Measurements from ENCODE around the gene BHMT2. TPM values are rescaled to one million over a fixed set of nuclear protein-coding genes. Genes with fewer than 3 reads are reported as not detected.

BHMT2 gene
- total and polyA plus RNA-seq, 10 of the 15 experiments (the other 5 are each of a cell fraction or from before 2014, with no cell fraction given): not detected

DNA sequence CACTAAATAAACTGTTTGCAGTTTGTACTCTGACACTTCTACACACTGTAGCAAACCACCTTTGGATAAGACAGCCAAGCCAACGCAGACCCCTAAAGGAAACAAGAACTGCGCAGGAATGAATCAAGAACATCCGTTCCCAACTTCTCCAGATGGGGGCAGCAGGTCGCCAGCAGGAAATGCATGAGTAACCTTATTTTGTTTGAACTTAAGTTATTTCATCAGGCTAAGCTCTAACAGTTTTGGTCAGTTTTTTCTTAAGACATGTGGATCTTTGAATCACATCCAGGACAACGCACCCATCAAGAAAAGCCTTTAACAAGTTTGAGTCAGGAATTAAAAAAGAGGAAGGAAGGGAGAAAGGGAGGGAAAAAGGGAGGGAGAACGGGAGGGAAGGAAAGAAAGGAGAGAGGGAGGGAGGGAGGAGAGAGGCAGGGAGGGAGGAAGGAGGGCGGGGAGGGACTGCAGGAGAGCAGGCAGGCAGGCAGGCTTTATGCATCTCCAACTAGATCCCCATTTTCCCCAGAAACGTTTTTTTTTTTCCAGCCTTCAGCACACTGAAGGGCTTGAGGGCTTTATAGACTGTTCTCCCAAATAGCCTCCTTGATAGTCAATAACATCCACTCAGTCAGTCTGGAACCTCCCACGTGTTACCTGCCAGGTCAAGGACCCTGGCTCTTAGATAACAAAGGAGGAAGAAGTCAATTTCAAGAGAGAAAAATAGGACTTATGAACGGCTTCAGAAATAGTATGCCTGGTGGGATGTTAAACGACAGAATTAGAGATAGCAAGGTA, 64.3 kb downstream of the BHMT2 start (continued):
- TF ChIP-seq, protein P1, sequence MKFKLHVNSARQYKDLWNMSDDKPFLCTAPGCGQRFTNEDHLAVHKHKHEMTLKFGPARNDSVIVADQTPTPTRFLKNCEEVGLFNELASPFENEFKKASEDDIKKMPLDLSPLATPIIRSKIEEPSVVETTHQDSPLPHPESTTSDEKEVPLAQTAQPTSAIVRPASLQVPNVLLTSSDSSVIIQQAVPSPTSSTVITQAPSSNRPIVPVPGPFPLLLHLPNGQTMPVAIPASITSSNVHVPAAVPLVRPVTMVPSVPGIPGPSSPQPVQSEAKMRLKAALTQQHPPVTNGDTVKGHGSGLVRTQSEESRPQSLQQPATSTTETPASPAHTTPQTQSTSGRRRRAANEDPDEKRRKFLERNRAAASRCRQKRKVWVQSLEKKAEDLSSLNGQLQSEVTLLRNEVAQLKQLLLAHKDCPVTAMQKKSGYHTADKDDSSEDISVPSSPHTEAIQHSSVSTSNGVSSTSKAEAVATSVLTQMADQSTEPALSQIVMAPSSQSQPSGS (IDR thresholded peaks at IDR 0.05; ENCODE audit: low read length): no peak
- TF ChIP-seq IKZF2 (IDR thresholded peaks at IDR 0.05) (peak; percentile 21 to 27; a peak in 1 of 4 replicates), NR2F1 (conservative IDR thresholded peaks at IDR 0.05) (no peak)
- TF ChIP-seq, protein P2, sequence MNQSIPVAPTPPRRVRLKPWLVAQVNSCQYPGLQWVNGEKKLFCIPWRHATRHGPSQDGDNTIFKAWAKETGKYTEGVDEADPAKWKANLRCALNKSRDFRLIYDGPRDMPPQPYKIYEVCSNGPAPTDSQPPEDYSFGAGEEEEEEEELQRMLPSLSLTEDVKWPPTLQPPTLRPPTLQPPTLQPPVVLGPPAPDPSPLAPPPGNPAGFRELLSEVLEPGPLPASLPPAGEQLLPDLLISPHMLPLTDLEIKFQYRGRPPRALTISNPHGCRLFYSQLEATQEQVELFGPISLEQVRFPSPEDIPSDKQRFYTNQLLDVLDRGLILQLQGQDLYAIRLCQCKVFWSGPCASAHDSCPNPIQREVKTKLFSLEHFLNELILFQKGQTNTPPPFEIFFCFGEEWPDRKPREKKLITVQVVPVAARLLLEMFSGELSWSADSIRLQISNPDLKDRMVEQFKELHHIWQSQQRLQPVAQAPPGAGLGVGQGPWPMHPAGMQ (IDR thresholded peaks at IDR 0.05; ENCODE audit: borderline replicate concordance): 0 out of 2 replicates have a peak, but pooled peaks have one; percentile 17

DNA sequence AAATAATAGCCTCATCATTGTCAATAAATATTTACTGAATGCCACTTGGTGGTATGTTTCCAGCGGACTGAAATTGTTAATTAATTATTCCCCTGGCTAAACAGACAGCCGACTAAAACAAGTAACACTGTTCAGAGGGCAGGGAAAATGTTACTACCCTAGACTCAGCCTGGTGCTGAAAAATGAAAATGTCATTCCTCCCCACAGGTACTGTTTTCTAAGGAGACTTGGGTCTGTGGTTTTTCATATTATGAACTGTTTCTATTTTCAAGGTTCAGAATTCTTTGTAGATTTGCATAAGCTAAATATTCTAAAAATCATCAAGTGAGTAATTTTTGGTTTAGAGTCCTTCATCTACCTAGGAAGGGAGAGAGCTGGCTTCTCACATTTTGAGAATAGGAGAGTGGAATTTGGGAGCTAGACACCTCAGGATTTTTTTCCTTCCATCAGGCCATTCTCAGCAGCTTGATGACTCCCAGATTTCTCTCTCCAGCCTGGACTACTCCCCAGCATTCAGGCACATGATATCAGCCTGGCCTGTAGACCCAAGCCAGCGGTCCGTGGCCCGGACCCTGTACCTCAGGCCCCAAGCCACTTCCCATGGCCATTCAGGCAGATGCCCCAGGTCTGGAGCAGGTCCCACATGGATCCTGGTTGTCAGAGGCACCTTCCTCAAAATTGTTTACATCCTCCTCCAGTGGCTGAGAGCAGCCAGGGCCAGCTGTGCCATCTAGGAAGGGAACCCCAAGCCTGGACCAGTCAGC, 66.4 kb downstream of the BHMT2 start:
- no peak overlapping the region for H3K27ac ChIP-seq (ENCODE audit: control insufficient read depth, insufficient read depth)
- no peak overlapping the region for H3K4me3 ChIP-seq
- H3K79me2 ChIP-seq (ENCODE audit: control insufficient read depth, insufficient read depth, low read length): no peaks in the 10 kb centered on the region
- ATAC-seq: peak; percentile 40
- H3K36me3 ChIP-seq (ENCODE audit: control insufficient read depth in 2 of 2, insufficient read depth in 2 of 2, low read length in 1 of 2): no peaks in the 10 kb centered on the region
- FAIRE-seq: peak; percentile 88
- no TSS peak for BruUV-seq (replicated peaks)
- no peaks in the 10 kb centered on the region; the same call in 2 of the 3 replicates for H3K9me3 ChIP-seq (replicated peaks; ENCODE audit: control insufficient read depth, insufficient read depth, low read length)
- H2AFZ ChIP-seq (ENCODE audit: control insufficient read depth, low read depth, low read length): no peak overlapping the region
- in situ Hi-C loops (cut with MboI) (loop anchor here (5.0 kb wide), 1 partner anchor 331 kb away; no protein-coding TSS in a partner anchor), intact Hi-C loops (cut with micrococcal nuclease; ENCODE audit: unreplicated experiment) (loop anchor here (10.0 kb wide), 1 partner anchor 661 kb away; no protein-coding TSS in a partner anchor)
- ChIA-PET CTCF (interaction anchor here (1.0 to 14.9 kb wide), 9 partner anchors 8 to 328 kb away, joined by 3 to 658 read pairs (median 3); no protein-coding TSS in a partner anchor), SMC1A (ENCODE audit: uncharacterized antibody, unreplicated experiment) (interaction anchor here (0.6 to 12.4 kb wide), 9 partner anchors 9 to 638 kb away, joined by 3 to 359 read pairs (median 4); no protein-coding TSS in a partner anchor), POLR2A (no interaction called here), RAD21 (ENCODE audit: unreplicated experiment) (interaction anchor here (0.7 to 6.2 kb wide), 3 partner anchors 112 to 605 kb away, joined by 3 to 326 read pairs (median 9); no protein-coding TSS in a partner anchor)
- H4K20me1 ChIP-seq (ENCODE audit: control insufficient read depth, insufficient read depth): no peaks in the 10 kb centered on the region
- peaks cover 17% of the 10 kb centered on the region for H3K4me1 ChIP-seq (ENCODE audit: control insufficient read depth, insufficient read depth, low read length)
- no peak overlapping the region for H3K9ac ChIP-seq (ENCODE audit: control insufficient read depth, insufficient read depth, low read length)
- WGBS (ENCODE audit: insufficient coverage, insufficient replicate concordance, low lambda C conversion rate, missing lambda C conversion rate): 58% methylated on average over 5 of the region's 5 CpGs
- peak overlapping the region; percentile 47; the same call in 1 of the 2 replicates for H3K4me2 ChIP-seq (ENCODE audit: control insufficient read depth, insufficient read depth)
- DNase-seq (ENCODE audit: low read depth, low spot score): no peak
- no peaks in the 10 kb centered on the region; a peak in 1 of 4 replicates for H3K27me3 ChIP-seq (replicated peaks in 1 of 2; ENCODE audit: control insufficient read depth in 2 of 2, insufficient read depth in 2 of 2, low read length in 1 of 2)
- TF ChIP-seq, protein P3, sequence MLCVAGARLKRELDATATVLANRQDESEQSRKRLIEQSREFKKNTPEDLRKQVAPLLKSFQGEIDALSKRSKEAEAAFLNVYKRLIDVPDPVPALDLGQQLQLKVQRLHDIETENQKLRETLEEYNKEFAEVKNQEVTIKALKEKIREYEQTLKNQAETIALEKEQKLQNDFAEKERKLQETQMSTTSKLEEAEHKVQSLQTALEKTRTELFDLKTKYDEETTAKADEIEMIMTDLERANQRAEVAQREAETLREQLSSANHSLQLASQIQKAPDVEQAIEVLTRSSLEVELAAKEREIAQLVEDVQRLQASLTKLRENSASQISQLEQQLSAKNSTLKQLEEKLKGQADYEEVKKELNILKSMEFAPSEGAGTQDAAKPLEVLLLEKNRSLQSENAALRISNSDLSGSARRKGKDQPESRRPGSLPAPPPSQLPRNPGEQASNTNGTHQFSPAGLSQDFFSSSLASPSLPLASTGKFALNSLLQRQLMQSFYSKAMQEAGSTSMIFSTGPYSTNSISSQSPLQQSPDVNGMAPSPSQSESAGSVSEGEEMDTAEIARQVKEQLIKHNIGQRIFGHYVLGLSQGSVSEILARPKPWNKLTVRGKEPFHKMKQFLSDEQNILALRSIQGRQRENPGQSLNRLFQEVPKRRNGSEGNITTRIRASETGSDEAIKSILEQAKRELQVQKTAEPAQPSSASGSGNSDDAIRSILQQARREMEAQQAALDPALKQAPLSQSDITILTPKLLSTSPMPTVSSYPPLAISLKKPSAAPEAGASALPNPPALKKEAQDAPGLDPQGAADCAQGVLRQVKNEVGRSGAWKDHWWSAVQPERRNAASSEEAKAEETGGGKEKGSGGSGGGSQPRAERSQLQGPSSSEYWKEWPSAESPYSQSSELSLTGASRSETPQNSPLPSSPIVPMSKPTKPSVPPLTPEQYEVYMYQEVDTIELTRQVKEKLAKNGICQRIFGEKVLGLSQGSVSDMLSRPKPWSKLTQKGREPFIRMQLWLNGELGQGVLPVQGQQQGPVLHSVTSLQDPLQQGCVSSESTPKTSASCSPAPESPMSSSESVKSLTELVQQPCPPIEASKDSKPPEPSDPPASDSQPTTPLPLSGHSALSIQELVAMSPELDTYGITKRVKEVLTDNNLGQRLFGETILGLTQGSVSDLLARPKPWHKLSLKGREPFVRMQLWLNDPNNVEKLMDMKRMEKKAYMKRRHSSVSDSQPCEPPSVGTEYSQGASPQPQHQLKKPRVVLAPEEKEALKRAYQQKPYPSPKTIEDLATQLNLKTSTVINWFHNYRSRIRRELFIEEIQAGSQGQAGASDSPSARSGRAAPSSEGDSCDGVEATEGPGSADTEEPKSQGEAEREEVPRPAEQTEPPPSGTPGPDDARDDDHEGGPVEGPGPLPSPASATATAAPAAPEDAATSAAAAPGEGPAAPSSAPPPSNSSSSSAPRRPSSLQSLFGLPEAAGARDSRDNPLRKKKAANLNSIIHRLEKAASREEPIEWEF (IDR thresholded peaks at IDR 0.05; ENCODE audit: insufficient replicate concordance, low read depth, low read length): no peak
- TF ChIP-seq TAF1 (IDR thresholded peaks at IDR 0.05; ENCODE audit: borderline replicate concordance, low read depth, low read length) (no peak), ASH2L (IDR thresholded peaks at IDR 0.05; ENCODE audit: borderline replicate concordance, low read depth) (no peak), RUNX3 (IDR thresholded peaks at IDR 0.05; ENCODE audit: low read length) (peak; percentile 50)

Measured in GM12878 (cell line).